ENCODE results near the gene CCZ1.

GRCh38 chr7:5854738-5855137 lies 43.8 kb upstream of the CCZ1 start:
- TF ChIP-seq CTCF (conservative IDR thresholded peaks at IDR 0.05; ENCODE audit: low read depth, low read length): no peak
- TF ChIP-seq SMC3 (IDR thresholded peaks at IDR 0.05; ENCODE audit: low read depth, low read length): no peak
- no peak for TF ChIP-seq POLR2A (IDR thresholded peaks at IDR 0.05; ENCODE audit: low read depth, low read length)
- TF ChIP-seq RFX5 (IDR thresholded peaks at IDR 0.05; ENCODE audit: low read depth, low read length): no peak
- no peak for TF ChIP-seq CEBPB (IDR thresholded peaks at IDR 0.05; ENCODE audit: low read depth, low read length)
- no peak for TF ChIP-seq MXI1 (IDR thresholded peaks at IDR 0.05; ENCODE audit: borderline replicate concordance, low read depth, low read length)
- no peak for TF ChIP-seq USF2 (IDR thresholded peaks at IDR 0.05; ENCODE audit: low read depth, low read length)
- no peak for TF ChIP-seq FOS (IDR thresholded peaks at IDR 0.05; ENCODE audit: low read depth, low read length)
- TF ChIP-seq RAD21 (IDR thresholded peaks at IDR 0.05; ENCODE audit: low read length): no peak
